Measurements from ENCODE around the gene USP48. TPM values are rescaled to one million over a fixed set of nuclear protein-coding genes. Genes with fewer than 3 reads are reported as not detected.

Gene USP48
- total RNA-seq, 1 donor from 2014 or later = 97.3 TPM

GRCh38 chr1:21670956-21671902, 111.7 kb downstream of the USP48 start:
- H3K9me3 Mint-ChIP-seq = no peaks in the 10 kb centered on the region

DNA sequence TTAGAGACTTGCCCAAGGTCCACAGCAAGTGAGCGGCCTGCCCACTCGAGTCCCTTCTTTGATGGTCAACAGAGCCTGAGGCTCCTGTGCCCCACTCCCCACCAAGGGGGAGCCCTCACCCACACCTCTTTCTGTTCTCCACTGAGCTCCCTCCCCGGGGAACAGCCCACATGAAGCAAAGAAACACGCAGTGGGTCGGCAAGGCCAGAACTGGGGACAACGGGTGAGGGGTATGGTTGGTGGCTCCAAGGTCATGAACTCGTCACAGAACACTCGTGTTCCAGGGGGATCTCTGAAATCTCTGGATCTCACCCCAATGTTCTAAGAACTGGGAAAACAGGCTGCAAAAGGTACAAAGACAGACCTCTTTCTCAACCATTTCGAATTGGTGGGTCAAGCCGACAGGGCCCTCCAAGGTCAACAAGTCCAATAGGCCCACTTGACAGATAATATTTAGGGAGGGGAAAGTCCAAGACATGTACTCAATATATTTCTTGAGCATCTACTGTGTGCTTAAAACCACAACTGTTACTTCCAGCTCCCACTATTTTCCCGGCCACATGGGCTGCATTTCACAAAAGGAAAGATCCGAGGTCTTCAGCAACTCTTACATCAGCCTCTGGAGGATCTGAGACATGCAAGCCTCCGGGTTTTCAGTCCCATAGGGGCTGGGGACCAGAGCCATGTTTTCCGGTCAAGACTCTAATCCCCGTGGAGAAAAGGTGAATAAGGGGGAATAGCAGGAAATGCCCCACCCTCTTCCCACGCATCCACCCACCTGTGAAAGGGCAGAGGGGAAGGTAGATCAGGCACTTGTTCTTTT, 112.7 kb downstream of the USP48 start:
- Mint-ChIP-seq H3K4me1 (peaks cover 18% of the 10 kb centered on the region), H3K36me3 (ENCODE audit: low read depth) (no peaks in the 10 kb centered on the region), H3K27ac (no peak overlapping the region), H3K27me3 (peaks cover 25% of the 10 kb centered on the region), H3K4me3 (peak overlapping the region; percentile 61), H3K9me3 (no peaks in the 10 kb centered on the region)
- ChIA-PET CTCF (interaction anchor here (1.0 kb wide), 1 partner anchor 113 kb away, joined by 3 read pairs; the partner anchor contains the start of gene USP48), POLR2A (interaction anchor here (0.6 kb wide), 1 partner anchor 150 kb away, joined by 4 read pairs; no protein-coding TSS in a partner anchor)
- DNase-seq = no peak
- ATAC-seq (ENCODE audit: low read depth) = no peak
- intact Hi-C loops (cut with micrococcal nuclease) = no loop called here
- TF ChIP-seq CTCF (IDR thresholded peaks at IDR 0.05) = no peak

More at GRCh38 chr1:21670956-21671902, 111.7 kb downstream of the USP48 start:
- Mint-ChIP-seq H3K36me3 (ENCODE audit: low read depth) (no peaks in the 10 kb centered on the region), H3K4me1 (peaks cover 27% of the 10 kb centered on the region), H3K27me3 (peaks cover 20% of the 10 kb centered on the region), H3K27ac (no peak overlapping the region), H3K4me3 (no peak overlapping the region)
- DNase-seq (no peak), ATAC-seq (ENCODE audit: low read depth) (no peak)
- intact Hi-C loops (cut with micrococcal nuclease) = no loop called here
- ChIA-PET POLR2A (no interaction called here), CTCF (no interaction called here)
- no peak for TF ChIP-seq CTCF (IDR thresholded peaks at IDR 0.05)

- peaks cover 31% of the 10 kb centered on the region for H3K27me3 Mint-ChIP-seq
- ATAC-seq (ENCODE audit: low read depth) (peak; percentile 56), DNase-seq (no peak)
- ChIA-PET POLR2A (no interaction called here), CTCF (interaction anchor here (1.0 kb wide), 1 partner anchor 114 kb away, joined by 3 read pairs; the partner anchor contains the start of gene USP48)
- intact Hi-C loops (cut with micrococcal nuclease) = no loop called here
- peaks cover 15% of the 10 kb centered on the region for H3K4me1 Mint-ChIP-seq
- no peaks in the 10 kb centered on the region for H3K9me3 Mint-ChIP-seq
- TF ChIP-seq CTCF (IDR thresholded peaks at IDR 0.05) = no peak
- H3K27ac Mint-ChIP-seq = no peak within 1 kb of the TSS
- peak within 1 kb of the TSS; percentile 61 for H3K4me3 Mint-ChIP-seq
- no peaks in the 10 kb centered on the region for H3K36me3 Mint-ChIP-seq (ENCODE audit: low read depth)
These were observed 113.5 kb downstream of the USP48 start, which contains the start of gene RAP1GAP for GRCh38 chr1:21669258-21670058. TSS of gene RAP1GAP (minus strand) at chr1:21669357. CDS start at chr1:21620032, 49,325 bp downstream.

DNA sequence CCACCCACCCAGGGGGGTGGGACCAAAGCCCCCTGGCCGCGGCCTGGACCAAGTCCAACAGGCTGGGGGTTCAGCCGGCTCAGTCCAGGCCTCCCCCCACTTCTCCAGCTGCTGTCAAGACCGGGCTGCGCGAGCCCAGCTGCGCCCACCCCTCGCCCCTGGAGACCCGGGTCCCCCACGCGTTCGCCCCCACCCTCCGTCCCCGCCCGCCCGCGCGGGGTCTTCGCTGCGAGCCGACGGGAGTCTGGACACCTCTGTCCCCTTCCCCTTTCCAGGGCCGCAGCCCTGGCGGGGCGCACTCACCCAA, 114.0 kb downstream of the USP48 start:
- Mint-ChIP-seq H3K4me1 (peaks cover 21% of the 10 kb centered on the region), H3K4me3 (no peak overlapping the region)
- CTCF ChIA-PET = no interaction called here

More for the DNA sequence above, 114.0 kb downstream of the USP48 start:
- intact Hi-C loops (cut with micrococcal nuclease) = no loop called here
- TF ChIP-seq CTCF (IDR thresholded peaks at IDR 0.05) = no peak
- Mint-ChIP-seq H3K27me3 (peaks cover 36% of the 10 kb centered on the region), H3K9me3 (no peaks in the 10 kb centered on the region), H3K36me3 (ENCODE audit: low read depth) (no peaks in the 10 kb centered on the region), H3K27ac (no peak overlapping the region)
- POLR2A ChIA-PET = no interaction called here
- ATAC-seq (ENCODE audit: low read depth) = no peak
- no peak for DNase-seq
